A375 (cell line): ENCODE measurements around the gene CCZ1B. TPM values are rescaled to one million over a fixed set of nuclear protein-coding genes. Genes with fewer than 3 reads are reported as not detected.

Experiments used
- total RNA-seq: library from RNA; depleted of rRNA; stranded (reverse); fragments of >200 nt; shearing (Covaris generic); gene quantifications from 2 replicates; pipeline ENCODE4 v1.2.3, GENCODE V29; 2014; rRNA removed

CCZ1B gene
- total RNA-seq = 69.8 and 78.7 TPM in 2 replicates

GRCh38 chr7:6826151-6826550, at the start of gene CCZ1B:
Gene CCZ1B, minus strand, starts transcription at chr7:6826275. Its CDS starts 78 bp downstream, at chr7:6826197.

GRCh38 chr7:6753964-6754363, 72.1 kb downstream of the CCZ1B start, which contains the start of gene RSPH10B2:
Gene RSPH10B2, plus strand, starts transcription at chr7:6754103. Its CDS starts 3,575 bp downstream, at chr7:6757678.

Other genes with a start within 250 kb of the CCZ1B start
- gene ZDHHC4, start 248.8 kb downstream of the CCZ1B start, total RNA-seq = 51.4 and 64.3 TPM in 2 replicates
- gene INTS15, start 236.3 kb downstream of the CCZ1B start, total RNA-seq = 19.0 and 28.3 TPM in 2 replicates
- 3.9 and 6.9 TPM in 2 replicates for gene ZNF853, start 210.7 kb downstream of the CCZ1B start, total RNA-seq
- 23.5 and 25.6 TPM in 2 replicates for gene ZNF316, start 189.0 kb downstream of the CCZ1B start, total RNA-seq
- 20.6 and 22.7 TPM in 2 replicates for gene ZNF12, start 119.3 kb downstream of the CCZ1B start, total RNA-seq
- 0.11 and 0.19 TPM in 2 replicates for gene RSPH10B2, start 72.2 kb downstream of the CCZ1B start, total RNA-seq